Subcutaneous abdominal adipose tissue (tissue), 5 donors: Measurements from ENCODE around the gene CARMIL1.

Experiments used
- H3K27ac ChIP-seq: one replicate; pipeline ENCODE4 v1.7.0; 2013; ENCODE audit warnings: low read depth, mild to moderate bottlenecking, inconsistent platforms, low read length, moderate library complexity
- H3K27me3 ChIP-seq, 5 donors: one replicate each; pipeline ENCODE4 v1.7.0; 2013; ENCODE audit warnings: low read length in 5 of 5, inconsistent platforms in 1 of 5; ENCODE audit not compliant: control insufficient read depth in 5 of 5, insufficient read depth in 4 of 5
- H3K36me3 ChIP-seq, 5 donors: one replicate each; pipeline ENCODE4 v1.7.0; 2013; ENCODE audit warnings: low read length in 5 of 5; ENCODE audit not compliant: control insufficient read depth in 5 of 5, insufficient read depth in 5 of 5
- H3K4me1 ChIP-seq, 5 donors: one replicate each; pipeline ENCODE4 v1.7.0; 2013; ENCODE audit warnings: low read length in 5 of 5, mild to moderate bottlenecking in 3 of 5, moderate library complexity in 1 of 5; ENCODE audit not compliant: control insufficient read depth in 5 of 5, insufficient read depth in 5 of 5
- H3K4me3 ChIP-seq, 5 donors: one replicate each; pipeline ENCODE4 v1.7.0; 2013; ENCODE audit warnings: low read length in 5 of 5, low read depth in 1 of 5
- H3K9ac ChIP-seq, 5 donors: one replicate each; pipeline ENCODE4 v1.7.0; 2013; ENCODE audit warnings: low read length in 5 of 5, mild to moderate bottlenecking in 4 of 5, moderate library complexity in 3 of 5
- H3K9me3 ChIP-seq, 5 donors: one replicate each; pipeline ENCODE4 v1.7.0; 2013; ENCODE audit warnings: low read length in 5 of 5; ENCODE audit not compliant: control insufficient read depth in 5 of 5
- donor health status: healthy.
- donor health status: healthy.
- donor health status: healthy.
- donor health status: healthy.
- donor health status: healthy.

The CARMIL1 gene

DNA sequence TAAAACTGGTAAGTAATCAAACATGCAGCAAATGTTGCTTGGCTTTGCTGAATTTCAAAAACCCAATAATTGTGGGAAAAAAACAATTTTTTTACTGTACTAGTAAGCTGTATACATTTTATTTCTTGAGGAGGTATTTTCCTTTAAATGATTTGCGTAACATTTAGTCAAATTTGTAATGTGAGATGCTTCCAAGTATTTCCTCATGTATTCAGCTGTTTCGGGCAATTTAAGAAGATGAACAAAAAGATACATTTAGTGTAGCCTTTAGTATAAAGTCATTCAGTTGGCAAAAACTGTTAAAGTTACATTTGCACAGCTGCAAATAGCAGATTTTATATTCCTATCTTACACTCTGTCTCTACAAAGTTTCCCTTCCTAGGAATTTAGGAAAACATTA lies 186.8 kb downstream of the CARMIL1 start:
- Histone ChIP-seq H3K4me1 (no peaks in the 10 kb centered on the region), H3K36me3 (no peaks in the 10 kb centered on the region), H3K4me3 (no peak overlapping the region), H3K27me3 (no peaks in the 10 kb centered on the region), H3K9ac (no peak overlapping the region), H3K9me3 (no peaks in the 10 kb centered on the region), H3K27ac (no peak overlapping the region)

- no peaks in the 10 kb centered on the region for H3K36me3 ChIP-seq
- H3K4me1 ChIP-seq, result no peaks in the 10 kb centered on the region
- no peak overlapping the region for H3K27ac ChIP-seq
- H3K9ac ChIP-seq, result no peak overlapping the region
- H3K9me3 ChIP-seq, result no peaks in the 10 kb centered on the region
- no peak overlapping the region for H3K4me3 ChIP-seq
- H3K27me3 ChIP-seq, result no peaks in the 10 kb centered on the region
Measured at GRCh38 chr6:25468881-25469280, 189.7 kb downstream of the CARMIL1 start.

- no peak overlapping the region for H3K27ac ChIP-seq
- H3K9ac ChIP-seq, result no peak overlapping the region
- H3K9me3 ChIP-seq, result no peaks in the 10 kb centered on the region
- H3K36me3 ChIP-seq, result no peaks in the 10 kb centered on the region
- H3K4me1 ChIP-seq, result no peaks in the 10 kb centered on the region
- H3K27me3 ChIP-seq, result no peaks in the 10 kb centered on the region
- H3K4me3 ChIP-seq, result no peak overlapping the region
Measured at GRCh38 chr6:25469797-25470388, 190.7 kb downstream of the CARMIL1 start.

DNA sequence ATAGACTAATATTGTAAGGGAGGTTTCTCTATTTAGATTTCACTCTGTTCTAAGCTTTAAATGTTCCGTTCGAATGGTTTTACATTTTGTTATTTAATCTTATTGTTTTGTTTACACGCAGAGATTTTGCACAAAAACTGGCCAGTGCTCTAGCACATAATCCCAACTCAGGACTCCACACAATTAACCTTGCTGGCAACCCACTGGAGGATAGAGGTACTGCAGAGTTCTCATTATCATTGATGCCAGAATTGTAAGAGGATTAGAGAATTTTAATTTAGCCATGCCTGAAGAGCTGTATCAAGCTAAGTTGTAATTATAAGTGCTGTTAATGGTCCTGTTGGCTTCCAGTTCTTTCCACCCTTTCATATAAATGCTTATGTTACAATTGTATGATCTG lies 193.1 kb downstream of the CARMIL1 start:
- Histone ChIP-seq H3K36me3 (no peaks in the 10 kb centered on the region), H3K27me3 (no peaks in the 10 kb centered on the region), H3K27ac (no peak overlapping the region)

DNA sequence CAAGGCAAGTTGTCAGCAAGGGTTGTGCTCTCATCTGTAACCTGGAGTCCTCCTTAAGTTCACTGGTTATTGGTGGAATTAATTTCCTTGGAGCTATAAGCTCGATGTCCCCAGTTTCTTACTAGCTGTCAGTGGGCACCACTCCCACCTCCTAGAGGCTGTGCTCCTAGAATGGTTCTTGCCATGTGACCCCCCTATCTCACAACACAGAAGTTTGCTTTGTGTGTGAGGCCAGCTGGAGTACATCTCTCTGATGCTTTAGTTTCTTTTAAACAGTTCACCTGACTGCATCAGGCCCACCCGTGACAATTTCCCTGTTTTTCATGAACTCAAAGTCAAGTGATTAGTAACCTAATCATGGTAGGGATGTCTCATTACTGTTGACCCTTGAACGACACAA lies 193.7 kb downstream of the CARMIL1 start:
- Histone ChIP-seq H3K27me3 (no peaks in the 10 kb centered on the region), H3K27ac (no peak overlapping the region), H3K36me3 (no peaks in the 10 kb centered on the region), H3K4me1 (no peaks in the 10 kb centered on the region), H3K9me3 (no peaks in the 10 kb centered on the region), H3K4me3 (no peak overlapping the region), H3K9ac (no peak overlapping the region)

More for the DNA sequence above, 193.1 kb downstream of the CARMIL1 start:
- H3K4me3 ChIP-seq, result no peak overlapping the region
- H3K9me3 ChIP-seq, result no peaks in the 10 kb centered on the region
- H3K9ac ChIP-seq, result no peak overlapping the region
- H3K4me1 ChIP-seq, result no peaks in the 10 kb centered on the region

DNA sequence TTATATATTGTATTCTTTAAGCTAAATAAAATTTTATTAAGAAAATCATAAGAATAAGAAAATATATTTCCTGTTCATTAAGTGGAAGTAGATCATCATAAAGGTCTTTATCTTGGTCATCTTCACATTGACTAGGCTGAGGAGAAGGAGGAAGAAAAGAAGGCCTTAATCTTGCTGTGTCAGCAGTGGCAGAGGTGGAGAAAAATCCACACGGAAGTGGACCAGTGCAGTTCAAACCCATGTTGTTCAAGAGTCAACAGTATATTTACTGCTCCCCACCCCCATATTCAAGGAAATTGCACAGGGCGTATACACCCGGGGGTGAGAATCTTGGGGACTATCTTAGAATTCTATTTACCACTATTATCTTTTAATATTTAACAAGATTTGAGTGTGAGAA lies 194.3 kb downstream of the CARMIL1 start:
- Histone ChIP-seq H3K9me3 (no peaks in the 10 kb centered on the region), H3K9ac (no peak overlapping the region), H3K27ac (no peak overlapping the region), H3K4me1 (no peaks in the 10 kb centered on the region), H3K36me3 (no peaks in the 10 kb centered on the region), H3K27me3 (no peaks in the 10 kb centered on the region), H3K4me3 (no peak overlapping the region)

GRCh38 chr6:25476126-25476525 lies 197.0 kb downstream of the CARMIL1 start:
- no peaks in the 10 kb centered on the region for H3K36me3 ChIP-seq
- no peaks in the 10 kb centered on the region for H3K4me1 ChIP-seq
- H3K9ac ChIP-seq, result no peak overlapping the region
- H3K27ac ChIP-seq, result no peak overlapping the region
- H3K9me3 ChIP-seq, result no peaks in the 10 kb centered on the region
- no peaks in the 10 kb centered on the region for H3K27me3 ChIP-seq
- no peak overlapping the region for H3K4me3 ChIP-seq

GRCh38 chr6:25477006-25477590 lies 197.9 kb downstream of the CARMIL1 start:
- no peaks in the 10 kb centered on the region for H3K4me1 ChIP-seq
- no peaks in the 10 kb centered on the region for H3K36me3 ChIP-seq
- H3K27me3 ChIP-seq, result no peaks in the 10 kb centered on the region
- H3K27ac ChIP-seq, result no peak overlapping the region
- H3K9ac ChIP-seq, result no peak overlapping the region
- H3K9me3 ChIP-seq, result no peaks in the 10 kb centered on the region
- H3K4me3 ChIP-seq, result no peak overlapping the region

DNA sequence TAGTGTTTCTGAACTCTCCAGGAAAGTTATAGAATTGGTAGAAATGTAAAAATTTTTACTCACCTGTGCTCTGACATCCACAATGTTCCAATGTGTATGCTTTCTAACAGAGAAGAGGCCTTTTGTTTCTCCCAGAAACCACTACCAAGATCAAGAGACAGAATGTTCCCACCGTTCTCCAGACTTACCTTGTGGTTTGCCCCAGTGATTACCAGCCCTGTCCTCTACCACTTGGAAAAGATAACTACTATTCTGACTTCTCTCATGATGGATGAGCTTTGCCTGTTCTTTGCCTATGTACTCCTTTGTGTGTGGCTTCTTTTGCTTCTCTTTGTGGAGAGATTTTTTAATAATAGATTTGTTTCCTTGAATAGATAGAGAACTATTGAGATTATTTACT lies 199.8 kb downstream of the CARMIL1 start:
- H3K27me3 ChIP-seq, result no peaks in the 10 kb centered on the region
- H3K9ac ChIP-seq, result no peak overlapping the region
- no peaks in the 10 kb centered on the region for H3K4me1 ChIP-seq
- no peaks in the 10 kb centered on the region for H3K36me3 ChIP-seq
- H3K4me3 ChIP-seq, result no peak overlapping the region
- no peak overlapping the region for H3K27ac ChIP-seq
- no peaks in the 10 kb centered on the region for H3K9me3 ChIP-seq

GRCh38 chr6:25481267-25481666 lies 202.1 kb downstream of the CARMIL1 start:
- Histone ChIP-seq H3K9me3 (no peaks in the 10 kb centered on the region), H3K27me3 (no peaks in the 10 kb centered on the region), H3K27ac (no peak overlapping the region), H3K9ac (no peak overlapping the region), H3K4me3 (no peak overlapping the region), H3K4me1 (peaks cover 0 to 2% (median 0%) of the 10 kb centered on the region in 5 donors), H3K36me3 (no peaks in the 10 kb centered on the region)
